Breast epithelium (tissue), 4 donors: Measurements from ENCODE around the gene GRPEL2. TPM values are rescaled to one million over a fixed set of nuclear protein-coding genes. Genes with fewer than 3 reads are reported as not detected.

Experiments used
- DNase-seq, 2 donors: peaks; one replicate each; pipeline ENCODE4 v3.0.0-alpha.2; 2019; ENCODE audit warnings: low spot score in 2 of 2
- H3K27ac ChIP-seq, 2 donors: fragments of 200-600 bp; sonication (generic) in 1 of 2; one replicate each; pipeline ENCODE4 v1.5.1; 2016 to 2019; ENCODE audit warnings: mild to moderate bottlenecking in 1 of 2
- H3K27me3 ChIP-seq, 2 donors: fragments of 200-600 bp; sonication (generic) in 1 of 2; one replicate each; pipeline versions ENCODE4 v1.5.1 to v1.6.0; 2017 to 2019; ENCODE audit warnings: control low read depth in 1 of 2, mild to moderate bottlenecking in 1 of 2
- H3K36me3 ChIP-seq: fragments of 200-600 bp; one replicate; pipeline ENCODE4 v1.5.1; 2019
- H3K4me1 ChIP-seq, 2 donors: fragments of 200-600 bp; sonication (generic); one replicate each; pipeline ENCODE4 v1.5.1; 2016 to 2019; ENCODE audit warnings: control low read depth in 1 of 2
- H3K4me3 ChIP-seq, 3 donors: fragments of 200-600 bp; sonication (generic); 1 replicate in 2 of 3; 2 replicates in 1 of 3; pipeline ENCODE4 v1.5.1; 2016 to 2019; ENCODE audit warnings: mild to moderate bottlenecking in 3 of 3, moderate library complexity in 2 of 3
- H3K9me3 ChIP-seq, 2 donors: fragments of 200-600 bp; sonication (generic) in 1 of 2; one replicate each; pipeline ENCODE4 v1.5.1; 2016 to 2019; ENCODE audit warnings: control low read depth in 1 of 2
- CTCF ChIP-seq, 3 donors: fragments of 450-650 bp; IDR thresholded peaks; one replicate each; pipeline ENCODE4 v1.5.1; 2016 to 2017; ENCODE audit warnings: antibody characterized with exemption in 3 of 3, mild to moderate bottlenecking in 3 of 3, moderate library complexity in 3 of 3
- POLR2A ChIP-seq: fragments of 450-650 bp; IDR thresholded peaks from one replicate; pipeline ENCODE4 v1.6.1; 2016; ENCODE audit warnings: antibody characterized with exemption, mild to moderate bottlenecking, moderate library complexity
- POLR2AphosphoS5 ChIP-seq, 3 donors: sonication (generic); formaldehyde crosslinking; IDR thresholded peaks; one replicate each; pipeline ENCODE4 v1.6.1; 2017; ENCODE audit warnings: antibody characterized with exemption in 3 of 3
- intact Hi-C: fragments of 100-400 bp; cut with DNase I; formaldehyde crosslinking; loops from one replicate; pipeline ENCODE4 v1.15.1; 2023; ENCODE audit warnings: low total_unique reads
- total RNA-seq, 3 donors: library from RNA; depleted of rRNA; stranded (reverse); fragments of >200 nt; gene quantifications; one replicate each; pipeline ENCODE4 v1.1.0, GENCODE V29; 2016

Gene GRPEL2
- total RNA-seq, 3 donors from 2014 or later, result 14.4 to 17.1 (median 16.5) TPM

GRCh38 chr5:149300441-149300840 lies 44.9 kb upstream of the GRPEL2 start:
- intact Hi-C loops, result no loop called here

GRCh38 chr5:149301049-149301743 lies 44.1 kb upstream of the GRPEL2 start:
- intact Hi-C loops, result no loop called here
- H3K9me3 ChIP-seq, result no peaks in the 10 kb centered on the region
- TF ChIP-seq POLR2A, result no peak
- no peaks in the 10 kb centered on the region for H3K27me3 ChIP-seq
- peak overlapping the region in 1 of 2 donors; percentile 32 for H3K27ac ChIP-seq
- no peaks in the 10 kb centered on the region for H3K4me1 ChIP-seq
- no peaks in the 10 kb centered on the region for H3K36me3 ChIP-seq
- H3K4me3 ChIP-seq, result no peak overlapping the region
- DNase-seq, result no peak

More at GRCh38 chr5:149300441-149300840, 44.9 kb upstream of the GRPEL2 start:
- no peak for TF ChIP-seq POLR2AphosphoS5 (IDR thresholded peaks at IDR 0.05)
- TF ChIP-seq POLR2A, result no peak
- TF ChIP-seq CTCF (IDR thresholded peaks at IDR 0.05), result no peak
- Histone ChIP-seq H3K4me3 (no peak overlapping the region), H3K27ac (peak overlapping the region in 1 of 2 donors; percentile 32), H3K9me3 (no peaks in the 10 kb centered on the region), H3K36me3 (no peaks in the 10 kb centered on the region), H3K4me1 (no peaks in the 10 kb centered on the region), H3K27me3 (no peaks in the 10 kb centered on the region)
- no peak for DNase-seq

GRCh38 chr5:149301744-149302380 lies 43.4 kb upstream of the GRPEL2 start:
- Histone ChIP-seq H3K4me3 (no peak overlapping the region), H3K27me3 (no peaks in the 10 kb centered on the region), H3K9me3 (no peaks in the 10 kb centered on the region), H3K4me1 (no peaks in the 10 kb centered on the region), H3K27ac (no peak overlapping the region), H3K36me3 (no peaks in the 10 kb centered on the region)
- no peak for DNase-seq
- intact Hi-C loops, result no loop called here
- TF ChIP-seq POLR2AphosphoS5 (IDR thresholded peaks at IDR 0.05) (no peak), POLR2A (no peak), CTCF (IDR thresholded peaks at IDR 0.05) (no peak)

GRCh38 chr5:149302641-149303040 lies 42.7 kb upstream of the GRPEL2 start:
- Histone ChIP-seq H3K36me3 (no peaks in the 10 kb centered on the region), H3K27ac (no peak overlapping the region), H3K9me3 (no peaks in the 10 kb centered on the region), H3K4me3 (no peak overlapping the region), H3K27me3 (no peaks in the 10 kb centered on the region), H3K4me1 (no peaks in the 10 kb centered on the region)
- intact Hi-C loops, result no loop called here
- TF ChIP-seq CTCF (IDR thresholded peaks at IDR 0.05) (no peak), POLR2AphosphoS5 (IDR thresholded peaks at IDR 0.05) (no peak), POLR2A (no peak)
- no peak for DNase-seq

GRCh38 chr5:149303210-149303609 lies 42.1 kb upstream of the GRPEL2 start:
- no peak for DNase-seq
- H3K27ac ChIP-seq, result no peak overlapping the region
- H3K4me3 ChIP-seq, result no peak overlapping the region
- intact Hi-C loops, result no loop called here
- no peaks in the 10 kb centered on the region for H3K9me3 ChIP-seq
- no peaks in the 10 kb centered on the region for H3K4me1 ChIP-seq
- TF ChIP-seq POLR2AphosphoS5 (IDR thresholded peaks at IDR 0.05), result no peak
- no peak for TF ChIP-seq CTCF (IDR thresholded peaks at IDR 0.05)
- no peaks in the 10 kb centered on the region for H3K36me3 ChIP-seq
- no peaks in the 10 kb centered on the region for H3K27me3 ChIP-seq
